Smooth muscle cell (in vitro differentiated cells): ENCODE measurements around the gene STOX1. TPM values are rescaled to one million over a fixed set of nuclear protein-coding genes. Genes with fewer than 3 reads are reported as not detected.
"Not testable (repeated sequence)": the region's sequence is repeated elsewhere in the genome, so short reads cannot be mapped to it uniquely, and the experiment has no call there.

Experiments used
- DNase-seq: peaks from one replicate; lab custom pipeline; 2025; ENCODE audit not compliant: unreplicated experiment; lab: John Stamatoyannopoulos, UW
- H2AFZ ChIP-seq: fragments of 200-600 bp; sonication (generic); 2 replicates; pipeline ENCODE4 v1.6.0; 2016; ENCODE audit warnings: antibody characterized with exemption, low read depth, mild to moderate bottlenecking
- H3F3A ChIP-seq: fragments of 200-600 bp; sonication (generic); 2 replicates; pipeline ENCODE4 v1.6.0; 2017; ENCODE audit warnings: antibody characterized with exemption, low read depth
- H3K27ac ChIP-seq: fragments of 200-600 bp; sonication (generic); 2 replicates; pipeline ENCODE4 v1.5.1; 2016; ENCODE audit warnings: low read depth, mild to moderate bottlenecking
- H3K27me3 ChIP-seq: fragments of 200-600 bp; sonication (generic); 2 replicates; pipeline ENCODE4 v1.6.1; 2016; ENCODE audit warnings: low read depth, mild to moderate bottlenecking
- H3K36me3 ChIP-seq: fragments of 200-600 bp; sonication (generic); 2 replicates; pipeline ENCODE4 v1.5.1; 2016; ENCODE audit warnings: low read depth
- H3K4me1 ChIP-seq: fragments of 200-600 bp; sonication (generic); 2 replicates; pipeline ENCODE4 v1.5.1; 2016; ENCODE audit warnings: low read depth
- H3K4me2 ChIP-seq: fragments of 200-600 bp; sonication (generic); 2 replicates; pipeline ENCODE4 v1.6.0; 2016; ENCODE audit warnings: mild to moderate bottlenecking
- H3K4me3 ChIP-seq: fragments of 200-600 bp; sonication (generic); 2 replicates; pipeline ENCODE4 v1.5.1; 2016; ENCODE audit warnings: mild to moderate bottlenecking
- H3K79me2 ChIP-seq: fragments of 200-600 bp; sonication (generic); 2 replicates; pipeline ENCODE4 v1.6.0; 2016; ENCODE audit warnings: low read depth, mild to moderate bottlenecking
- H3K9ac ChIP-seq: fragments of 200-600 bp; sonication (generic); 2 replicates; pipeline ENCODE4 v1.6.0; 2016; ENCODE audit warnings: low read depth
- H3K9me3 ChIP-seq: fragments of 200-600 bp; sonication (generic); replicated peaks from 2 replicates; pipeline ENCODE4 v1.5.1; 2016; ENCODE audit warnings: low read depth
- H4K20me1 ChIP-seq: fragments of 200-600 bp; sonication (generic); 2 replicates; pipeline ENCODE4 v1.6.0; 2016; ENCODE audit warnings: low read depth
- CTCF ChIP-seq: fragments of 200-600 bp; sonication (generic); IDR thresholded peaks from 2 replicates; pipeline ENCODE4 v1.5.1; 2017; ENCODE audit warnings: borderline replicate concordance, mild to moderate bottlenecking, antibody characterized with exemption; ENCODE audit not compliant: insufficient read depth, poor library complexity, severe bottlenecking
- WGBS: methylation state at CpG from one replicate; pipeline ENCODE4 v1.1.7; 2016; ENCODE audit warnings: low lambda C conversion rate; 5-methylcytosine and 5-hydroxymethylcytosine counted together
- polyA plus RNA-seq: library from polyadenylated mRNA; unstranded; fragments of >200 nt; fragmentation: Nextera tagmentation; extraction: Ambion mirVana; gene quantifications from 2 replicates; pipeline ENCODE4 v1.2.1, GENCODE V29; 2016
- total RNA-seq: library from RNA; depleted of rRNA; stranded (reverse); fragments of >200 nt; gene quantifications from 2 replicates; pipeline ENCODE4 v1.2.3, GENCODE V29; 2014

Gene STOX1
- total and polyA plus RNA-seq, 2 experiments from 2014 or later, result not detected

- TF ChIP-seq CTCF, result no peak
- H3K27me3 ChIP-seq, result no peaks in the 10 kb centered on the region
- H3K9ac ChIP-seq, result no peak overlapping the region
- no peaks in the 10 kb centered on the region for H3F3A ChIP-seq
- H3K27ac ChIP-seq, result no peak overlapping the region
- no peak overlapping the region for H2AFZ ChIP-seq
- H3K4me1 ChIP-seq, result peaks cover 8% of the 10 kb centered on the region
- no peak overlapping the region for H3K4me2 ChIP-seq
- DNase-seq, result no peak
- H3K4me3 ChIP-seq, result no peak overlapping the region
- no peaks in the 10 kb centered on the region for H4K20me1 ChIP-seq
- WGBS, result 89% methylated on average over 7 of the region's 7 CpGs
- no peaks in the 10 kb centered on the region for H3K9me3 ChIP-seq
- no peaks in the 10 kb centered on the region for H3K79me2 ChIP-seq
- no peaks in the 10 kb centered on the region for H3K36me3 ChIP-seq
Measured at GRCh38 chr10:68811314-68812009, 15.9 kb upstream of the STOX1 start.

- WGBS, result 98% methylated on average over 4 of the region's 4 CpGs
- Histone ChIP-seq H3K27me3 (no peaks in the 10 kb centered on the region), H3K9ac (no peak overlapping the region), H4K20me1 (no peaks in the 10 kb centered on the region), H3F3A (no peaks in the 10 kb centered on the region), H3K4me3 (no peak overlapping the region), H3K4me1 (peaks cover 8% of the 10 kb centered on the region), H3K9me3 (no peaks in the 10 kb centered on the region), H3K4me2 (no peak overlapping the region), H3K79me2 (no peaks in the 10 kb centered on the region), H3K36me3 (no peaks in the 10 kb centered on the region), H3K27ac (no peak overlapping the region), H2AFZ (no peak overlapping the region)
- no peak for DNase-seq
- no peak for TF ChIP-seq CTCF
Measured at GRCh38 chr10:68812420-68812819, 14.9 kb upstream of the STOX1 start.

GRCh38 chr10:68813559-68813958 lies 13.8 kb upstream of the STOX1 start:
- H3K79me2 ChIP-seq, result no peaks in the 10 kb centered on the region
- H2AFZ ChIP-seq, result no peak overlapping the region
- no peaks in the 10 kb centered on the region for H3K36me3 ChIP-seq
- no peaks in the 10 kb centered on the region for H3K9me3 ChIP-seq
- no peak overlapping the region for H3K9ac ChIP-seq
- H3K4me1 ChIP-seq, result peaks cover 8% of the 10 kb centered on the region
- H3K27ac ChIP-seq, result no peak overlapping the region
- H3K4me2 ChIP-seq, result no peak overlapping the region
- H4K20me1 ChIP-seq, result no peaks in the 10 kb centered on the region
- no peaks in the 10 kb centered on the region for H3F3A ChIP-seq
- no peak overlapping the region for H3K4me3 ChIP-seq
- TF ChIP-seq CTCF, result no peak
- no peaks in the 10 kb centered on the region for H3K27me3 ChIP-seq
- DNase-seq, result no peak

DNA sequence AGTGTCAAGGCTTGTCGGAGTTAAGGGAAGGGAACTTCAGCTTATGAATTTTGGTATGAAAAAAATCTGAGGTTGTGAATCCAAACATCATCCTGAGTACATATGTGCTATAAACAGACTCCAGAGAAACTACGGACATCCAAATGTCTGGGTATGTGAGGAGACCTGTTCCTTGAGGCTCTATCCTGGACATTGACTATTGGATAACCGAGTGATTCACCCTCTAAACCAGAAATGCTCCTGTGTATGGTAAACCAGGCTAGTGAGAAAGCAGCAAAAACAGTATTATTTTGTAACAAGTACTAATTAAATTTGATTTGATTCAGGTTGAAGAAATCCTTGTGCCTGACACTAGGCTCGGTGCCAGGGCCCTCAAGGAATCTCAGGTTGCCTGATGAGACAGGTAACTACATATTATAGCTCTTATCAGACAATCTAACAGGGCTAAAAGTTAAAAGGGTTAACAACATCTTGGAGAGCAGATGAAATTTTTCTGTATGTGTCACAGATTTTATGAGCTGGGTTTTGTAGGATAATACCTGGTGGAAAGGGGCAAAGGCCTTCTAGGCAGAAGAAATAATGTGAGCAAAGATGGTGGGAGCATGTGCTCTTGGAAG lies 10.4 kb upstream of the STOX1 start:
- Histone ChIP-seq H3K27ac (no peak overlapping the region), H2AFZ (no peak overlapping the region)
- 73% methylated on average over 4 of the region's 4 CpGs for WGBS

DNA sequence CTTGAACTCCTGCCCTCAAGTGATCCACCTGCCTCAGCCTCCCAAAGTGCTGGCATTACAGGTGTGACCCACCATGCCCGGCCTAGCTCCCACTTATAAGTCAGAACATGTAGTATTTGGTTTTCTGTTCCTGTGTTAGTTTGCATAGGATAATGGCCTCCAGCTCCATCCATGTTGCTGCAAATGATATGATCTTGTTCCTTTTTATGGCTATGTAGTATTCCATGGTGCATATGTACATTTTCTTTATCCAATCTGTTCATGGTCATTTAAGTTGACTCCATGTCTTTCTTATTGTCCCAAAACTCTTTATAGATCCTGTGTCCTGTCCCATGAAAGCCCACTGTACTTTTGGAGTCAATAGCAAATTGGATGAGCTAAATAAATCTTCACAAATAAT lies 7.0 kb upstream of the STOX1 start:
- not testable (repeated sequence) for H3K9ac ChIP-seq, H3F3A ChIP-seq, H3K27me3 ChIP-seq, H2AFZ ChIP-seq, H3K9me3 ChIP-seq, H3K27ac ChIP-seq, H3K4me2 ChIP-seq, H4K20me1 ChIP-seq, H3K4me1 ChIP-seq, H3K4me3 ChIP-seq, DNase-seq, H3K79me2 ChIP-seq, H3K36me3 ChIP-seq
- WGBS, result 96% methylated on average over 1 of the region's 1 CpG

More for the DNA sequence above, 10.4 kb upstream of the STOX1 start:
- no peaks in the 10 kb centered on the region for H3K79me2 ChIP-seq
- no peaks in the 10 kb centered on the region for H3K36me3 ChIP-seq
- no peaks in the 10 kb centered on the region for H3K27me3 ChIP-seq
- H4K20me1 ChIP-seq, result no peaks in the 10 kb centered on the region
- TF ChIP-seq CTCF, result no peak
- no peaks in the 10 kb centered on the region for H3K9me3 ChIP-seq
- no peak overlapping the region for H3K4me3 ChIP-seq
- H3K9ac ChIP-seq, result no peak overlapping the region
- H3F3A ChIP-seq, result no peaks in the 10 kb centered on the region
- DNase-seq, result no peak
- peaks cover 8% of the 10 kb centered on the region for H3K4me1 ChIP-seq
- no peak overlapping the region for H3K4me2 ChIP-seq
